Spinal cord (tissue), 10 donors: ENCODE data around the gene STS. TPM values are rescaled to one million over a fixed set of nuclear protein-coding genes. Genes with fewer than 3 reads are reported as not detected.
A peak's percentile ranks its signal among the peaks of the same experiment; 100 is the strongest.

Experiments
- DNase-seq, 6 donors: peaks; one replicate each; pipeline versions ENCODE4 v3.0.0 to v3.0.0-alpha.2; 2013 to 2015; ENCODE audit warnings: low spot score in 6 of 6, low read depth in 4 of 6
- H3K27ac ChIP-seq: one replicate; pipeline ENCODE4 v1.5.1; 2013; ENCODE audit warnings: low read depth, low read length, control low read depth
- H3K27me3 ChIP-seq: one replicate; pipeline ENCODE4 v1.6.1; 2013; ENCODE audit warnings: low read length; ENCODE audit not compliant: control insufficient read depth, insufficient read depth
- H3K36me3 ChIP-seq: one replicate; pipeline ENCODE4 v1.6.1; 2013; ENCODE audit warnings: low read length; ENCODE audit not compliant: control insufficient read depth, insufficient read depth
- H3K4me1 ChIP-seq: one replicate; pipeline ENCODE4 v1.6.1; 2013; ENCODE audit warnings: low read length; ENCODE audit not compliant: control insufficient read depth, insufficient read depth
- H3K4me3 ChIP-seq: one replicate; pipeline ENCODE4 v1.5.1; 2013; ENCODE audit warnings: low read depth, low read length, control low read depth
- H3K9me3 ChIP-seq: one replicate; pipeline ENCODE4 v1.6.1; 2013; ENCODE audit warnings: low read length; ENCODE audit not compliant: control insufficient read depth, insufficient read depth
- WGBS: methylation state at CpG from one replicate; pipeline ENCODE4 v1.1.5; 2013; ENCODE audit warnings: missing lambda C conversion rate; ENCODE audit not compliant: insufficient coverage; 5-methylcytosine and 5-hydroxymethylcytosine counted together
- long read RNA-seq, 4 donors: transcript quantifications; one replicate each; lab custom pipeline, GENCODE V29; 2026
- polyA plus RNA-seq, 2 donors: library from polyadenylated mRNA; unstranded; fragments of 120-200 nt; gene quantifications; one replicate each; pipeline ENCODE4 v1.2.1, GENCODE V29; 2013; ENCODE audit not compliant: insufficient read length in 2 of 2
- total RNA-seq, 2 donors: library from RNA; depleted of rRNA in 1 of 2; stranded (reverse); fragments of 120-200 nt in 1 of 2; fragments of >200 nt in 1 of 2; gene quantifications; one replicate each; pipeline versions ENCODE4 v1.2.3 to v1.2.4, GENCODE V29; 2013 to 2014
- donor health status: healthy.

Gene STS
- total RNA-seq (10 to 100 TPM in 1 of 2 donors, 1 to 10 TPM in 1; 9.4 to 34.3 TPM), polyA plus RNA-seq (10 to 100 TPM; 14.3 to 19.4 TPM)
- long read RNA-seq, donor 1 = 0 reads
- long read RNA-seq, donor 2 = 0 reads
- long read RNA-seq, donor 3 = 0 reads
- long read RNA-seq, donor 4 = 0 reads

- peaks cover 1% of the 10 kb centered on the region for H3K27me3 ChIP-seq
- peak in 5 of 6 donors; percentile 15 to 82 (median 51) for DNase-seq
- H3K36me3 ChIP-seq = no peaks in the 10 kb centered on the region
- H3K9me3 ChIP-seq = no peaks in the 10 kb centered on the region
- under 1% methylated on average over 61 of the region's 61 CpGs for WGBS
- H3K27ac ChIP-seq = peak within 1 kb of the TSS; percentile 95
- H3K4me1 ChIP-seq = peaks cover 13% of the 10 kb centered on the region
- H3K4me3 ChIP-seq = peak within 1 kb of the TSS; percentile 96
Observed at GRCh38 chrX:7147413-7147977, at the start of gene STS. Gene STS (plus strand): TSS chrX:7147712. CDS start chrX:7253200, 105,488 bp downstream.

GRCh38 chrX:7100022-7100421 is 47.5 kb upstream of the STS start:
- 93% methylated on average over 1 of the region's 7 CpGs for WGBS

GRCh38 chrX:7102119-7102518 is 45.4 kb upstream of the STS start:
- no CpG with 5 or more reads among the region's 3 CpGs for WGBS
- H3K4me3 ChIP-seq = no peak overlapping the region
- DNase-seq = no peak
- no peaks in the 10 kb centered on the region for H3K9me3 ChIP-seq
- H3K27ac ChIP-seq = no peak overlapping the region
- no peaks in the 10 kb centered on the region for H3K4me1 ChIP-seq
- H3K27me3 ChIP-seq = no peaks in the 10 kb centered on the region
- no peaks in the 10 kb centered on the region for H3K36me3 ChIP-seq

More at GRCh38 chrX:7100022-7100421, 47.5 kb upstream of the STS start:
- no peak overlapping the region for H3K27ac ChIP-seq
- no peaks in the 10 kb centered on the region for H3K27me3 ChIP-seq
- no peak overlapping the region for H3K4me3 ChIP-seq
- DNase-seq = no peak
- no peaks in the 10 kb centered on the region for H3K4me1 ChIP-seq
- no peaks in the 10 kb centered on the region for H3K9me3 ChIP-seq
- no peaks in the 10 kb centered on the region for H3K36me3 ChIP-seq

GRCh38 chrX:7106649-7107048 is 40.9 kb upstream of the STS start:
- Histone ChIP-seq H3K4me1 (peaks cover 17% of the 10 kb centered on the region), H3K27me3 (no peaks in the 10 kb centered on the region), H3K4me3 (no peak overlapping the region), H3K36me3 (no peaks in the 10 kb centered on the region), H3K9me3 (no peaks in the 10 kb centered on the region), H3K27ac (no peak overlapping the region)
- DNase-seq = no peak
- 100% methylated on average over 2 of the region's 2 CpGs for WGBS

GRCh38 chrX:7108030-7108429 is 39.5 kb upstream of the STS start:
- no peak overlapping the region for H3K4me3 ChIP-seq
- H3K9me3 ChIP-seq = no peaks in the 10 kb centered on the region
- no peaks in the 10 kb centered on the region for H3K27me3 ChIP-seq
- 87% methylated on average over 5 of the region's 5 CpGs for WGBS
- DNase-seq = no peak
- H3K27ac ChIP-seq = no peak overlapping the region
- H3K36me3 ChIP-seq = peaks cover 1% of the 10 kb centered on the region
- H3K4me1 ChIP-seq = peaks cover 17% of the 10 kb centered on the region

GRCh38 chrX:7109049-7109531 is 38.4 kb upstream of the STS start:
- H3K4me3 ChIP-seq = no peak overlapping the region
- H3K27ac ChIP-seq = peak overlapping the region; percentile 63
- WGBS = 22% methylated on average over 10 of the region's 11 CpGs
- H3K4me1 ChIP-seq = peaks cover 17% of the 10 kb centered on the region
- H3K36me3 ChIP-seq = peaks cover 4% of the 10 kb centered on the region
- no peaks in the 10 kb centered on the region for H3K27me3 ChIP-seq
- H3K9me3 ChIP-seq = no peaks in the 10 kb centered on the region
- peak in 4 of 6 donors; percentile 6 to 70 (median 22) for DNase-seq

- no peaks in the 10 kb centered on the region for H3K9me3 ChIP-seq
- DNase-seq = no peak
- 55% methylated on average over 6 of the region's 12 CpGs for WGBS
- no peak overlapping the region for H3K4me3 ChIP-seq
- peaks cover 4% of the 10 kb centered on the region for H3K36me3 ChIP-seq
- H3K4me1 ChIP-seq = peaks cover 17% of the 10 kb centered on the region
- no peaks in the 10 kb centered on the region for H3K27me3 ChIP-seq
- peak overlapping the region; percentile 13 for H3K27ac ChIP-seq
Observed at GRCh38 chrX:7109838-7110793, 37.4 kb upstream of the STS start.

GRCh38 chrX:7110821-7111276 is 36.7 kb upstream of the STS start:
- Histone ChIP-seq H3K27ac (no peak overlapping the region), H3K4me3 (no peak overlapping the region), H3K27me3 (no peaks in the 10 kb centered on the region), H3K4me1 (peaks cover 17% of the 10 kb centered on the region), H3K36me3 (peaks cover 4% of the 10 kb centered on the region), H3K9me3 (no peaks in the 10 kb centered on the region)
- WGBS = 53% methylated on average over 3 of the region's 5 CpGs
- no peak for DNase-seq

GRCh38 chrX:7111518-7111917 is 36.0 kb upstream of the STS start:
- Histone ChIP-seq H3K9me3 (no peaks in the 10 kb centered on the region), H3K4me1 (peaks cover 17% of the 10 kb centered on the region), H3K27ac (no peak overlapping the region), H3K4me3 (no peak overlapping the region), H3K27me3 (no peaks in the 10 kb centered on the region), H3K36me3 (peaks cover 4% of the 10 kb centered on the region)
- WGBS = 95% methylated on average over 2 of the region's 6 CpGs
- DNase-seq = no peak
